NAMALWA (cell line): Measurements from ENCODE around the gene SHB.

Source experiments
- DNase-seq: peaks from one replicate; pipeline ENCODE4 v3.0.0-alpha.2; 2015; ENCODE audit warnings: low spot score

The SHB gene

GRCh38 chr9:37988602-37989001, 80.4 kb downstream of the SHB start:
- no peak for DNase-seq

GRCh38 chr9:37988041-37988440, 81.0 kb downstream of the SHB start:
- no peak for DNase-seq

- DNase-seq: no peak
Measured at GRCh38 chr9:37987467-37987981, 81.5 kb downstream of the SHB start.

- no peak for DNase-seq
Measured at GRCh38 chr9:37986771-37987258, 82.2 kb downstream of the SHB start.

GRCh38 chr9:37986001-37986400, 83.0 kb downstream of the SHB start:
- no peak for DNase-seq

- no peak for DNase-seq
Measured at GRCh38 chr9:37984672-37985611, 84.1 kb downstream of the SHB start.

- DNase-seq: no peak
Measured at GRCh38 chr9:37984278-37984671, 84.8 kb downstream of the SHB start.

GRCh38 chr9:37983381-37984067, 85.5 kb downstream of the SHB start:
- no peak for DNase-seq

- no peak for DNase-seq
Measured at GRCh38 chr9:37979844-37980243, 89.2 kb downstream of the SHB start.

- no peak for DNase-seq
Measured at GRCh38 chr9:37978983-37979382, 90.0 kb downstream of the SHB start.

- no peak for DNase-seq
Measured at GRCh38 chr9:37978481-37978864, 90.6 kb downstream of the SHB start.

- no peak for DNase-seq
Measured at GRCh38 chr9:37977851-37978480, 91.1 kb downstream of the SHB start.

- no peak for DNase-seq
Measured at GRCh38 chr9:37976714-37977477, 92.1 kb downstream of the SHB start.

GRCh38 chr9:37975639-37976038, 93.4 kb downstream of the SHB start:
- no peak for DNase-seq

- DNase-seq: no peak
Measured at GRCh38 chr9:37974506-37975173, 94.4 kb downstream of the SHB start.

- DNase-seq: peak; percentile 7
Measured at GRCh38 chr9:37972351-37972848, 96.6 kb downstream of the SHB start.

GRCh38 chr9:37971691-37972090, 97.3 kb downstream of the SHB start:
- no peak for DNase-seq

GRCh38 chr9:37971108-37971459, 97.9 kb downstream of the SHB start:
- DNase-seq: no peak

- DNase-seq: no peak
Measured at GRCh38 chr9:37970301-37971107, 98.5 kb downstream of the SHB start.
